KMS-11 (cell line): ENCODE data around the gene DPT.

Source experiments
- H2AFZ ChIP-seq: fragments of 200-600 bp; sonication (generic); 2 replicates; pipeline ENCODE4 v1.6.1; 2016; ENCODE audit warnings: antibody characterized with exemption, mixed run types, low read depth
- H3K27ac ChIP-seq: fragments of 200-600 bp; sonication (generic); 2 replicates; pipeline ENCODE4 v1.6.1; 2016; ENCODE audit warnings: mild to moderate bottlenecking, mixed run types
- H3K27me3 ChIP-seq: fragments of 200-600 bp; sonication (generic); 2 replicates; pipeline ENCODE4 v1.6.1; 2017; ENCODE audit warnings: mild to moderate bottlenecking, low read depth, mixed run types, moderate library complexity; ENCODE audit not compliant: insufficient read depth
- H3K36me3 ChIP-seq: fragments of 200-600 bp; sonication (generic); 2 replicates; pipeline ENCODE4 v1.6.1; 2017; ENCODE audit warnings: mild to moderate bottlenecking, mixed run types; ENCODE audit not compliant: insufficient read depth
- H3K4me1 ChIP-seq: fragments of 200-600 bp; sonication (generic); 2 replicates; pipeline ENCODE4 v1.6.1; 2016; ENCODE audit warnings: mild to moderate bottlenecking, low read depth, mixed run types; ENCODE audit not compliant: poor library complexity, severe bottlenecking
- H3K4me2 ChIP-seq: fragments of 200-600 bp; sonication (generic); 2 replicates; pipeline ENCODE4 v1.7.0; 2016; ENCODE audit warnings: mild to moderate bottlenecking, mixed run types
- H3K4me3 ChIP-seq: fragments of 200-600 bp; sonication (generic); IDR thresholded peaks from 2 replicates; pipeline ENCODE4 v1.6.1; 2017; ENCODE audit warnings: low read depth, low read length, mixed read lengths; ENCODE audit not compliant: insufficient read depth
- H3K79me2 ChIP-seq: fragments of 200-600 bp; sonication (generic); 2 replicates; pipeline ENCODE4 v1.6.1; 2016; ENCODE audit warnings: low read depth, mixed run types; ENCODE audit not compliant: insufficient read depth
- H3K9ac ChIP-seq: fragments of 200-600 bp; sonication (generic); 2 replicates; pipeline ENCODE4 v1.6.1; 2016; ENCODE audit warnings: mild to moderate bottlenecking, mixed run types
- H4K20me1 ChIP-seq: fragments of 200-600 bp; sonication (generic); 2 replicates; pipeline ENCODE4 v1.6.1; 2016; ENCODE audit warnings: mild to moderate bottlenecking, mixed run types; ENCODE audit not compliant: insufficient read depth
- CTCF ChIP-seq: fragments of 200-600 bp; sonication (generic); conservative IDR thresholded peaks from 2 replicates; pipeline ENCODE4 v1.6.1; 2017; ENCODE audit warnings: low read depth, mild to moderate bottlenecking, antibody characterized with exemption, low read length, moderate library complexity, mixed read lengths

DPT gene

GRCh38 chr1:168664069-168664834 is 64.8 kb downstream of the DPT start:
- no peak overlapping the region for H2AFZ ChIP-seq
- no peaks in the 10 kb centered on the region for H3K4me1 ChIP-seq
- no peaks in the 10 kb centered on the region for H3K36me3 ChIP-seq
- H4K20me1 ChIP-seq: no peaks in the 10 kb centered on the region
- H3K4me3 ChIP-seq: no peak overlapping the region
- H3K27me3 ChIP-seq: no peaks in the 10 kb centered on the region
- no peak overlapping the region for H3K4me2 ChIP-seq
- H3K9ac ChIP-seq: no peak overlapping the region
- no peaks in the 10 kb centered on the region for H3K79me2 ChIP-seq
- TF ChIP-seq CTCF: no peak
- no peak overlapping the region for H3K27ac ChIP-seq

- no peak for TF ChIP-seq CTCF
- Histone ChIP-seq H3K36me3 (no peaks in the 10 kb centered on the region), H3K27me3 (no peaks in the 10 kb centered on the region), H3K27ac (no peak overlapping the region), H3K4me2 (no peak overlapping the region), H3K79me2 (no peaks in the 10 kb centered on the region), H3K4me1 (no peaks in the 10 kb centered on the region), H3K4me3 (no peak overlapping the region), H2AFZ (no peak overlapping the region), H3K9ac (no peak overlapping the region), H4K20me1 (no peaks in the 10 kb centered on the region)
These were observed 72.5 kb downstream of the DPT start for GRCh38 chr1:168656485-168656884.

GRCh38 chr1:168654198-168654915 is 74.6 kb downstream of the DPT start:
- H3K4me2 ChIP-seq: no peak overlapping the region
- H4K20me1 ChIP-seq: no peaks in the 10 kb centered on the region
- H3K4me1 ChIP-seq: no peaks in the 10 kb centered on the region
- no peak overlapping the region for H2AFZ ChIP-seq
- no peaks in the 10 kb centered on the region for H3K36me3 ChIP-seq
- no peaks in the 10 kb centered on the region for H3K27me3 ChIP-seq
- no peak overlapping the region for H3K27ac ChIP-seq
- no peaks in the 10 kb centered on the region for H3K79me2 ChIP-seq
- no peak overlapping the region for H3K4me3 ChIP-seq
- no peak overlapping the region for H3K9ac ChIP-seq
- TF ChIP-seq CTCF: no peak

GRCh38 chr1:168653567-168653966 is 75.4 kb downstream of the DPT start:
- no peak overlapping the region for H3K9ac ChIP-seq
- no peaks in the 10 kb centered on the region for H4K20me1 ChIP-seq
- no peak overlapping the region for H3K27ac ChIP-seq
- H3K4me1 ChIP-seq: no peaks in the 10 kb centered on the region
- no peak overlapping the region for H2AFZ ChIP-seq
- TF ChIP-seq CTCF: no peak
- H3K4me2 ChIP-seq: no peak overlapping the region
- no peak overlapping the region for H3K4me3 ChIP-seq
- no peaks in the 10 kb centered on the region for H3K27me3 ChIP-seq
- H3K36me3 ChIP-seq: no peaks in the 10 kb centered on the region
- H3K79me2 ChIP-seq: no peaks in the 10 kb centered on the region
